ENCODE results near the gene MMP20.

MMP20 gene

GRCh38 chr11:102552447-102553194 lies 72.5 kb downstream of the MMP20 start:
- DNase-seq: no peak

GRCh38 chr11:102552020-102552419 lies 73.1 kb downstream of the MMP20 start:
- DNase-seq: no peak

GRCh38 chr11:102551169-102551781 lies 73.9 kb downstream of the MMP20 start:
- no peak for DNase-seq

- no peak for DNase-seq
These were observed 78.1 kb downstream of the MMP20 start for GRCh38 chr11:102546923-102547471.

- DNase-seq: no peak
These were observed 78.7 kb downstream of the MMP20 start for GRCh38 chr11:102546427-102546826.

GRCh38 chr11:102545701-102546100 lies 79.4 kb downstream of the MMP20 start:
- DNase-seq: no peak

GRCh38 chr11:102544594-102544993 lies 80.5 kb downstream of the MMP20 start:
- DNase-seq: no peak

- DNase-seq: no peak
These were observed 85.6 kb downstream of the MMP20 start for GRCh38 chr11:102539567-102539966.

GRCh38 chr11:102538932-102539331 lies 86.2 kb downstream of the MMP20 start:
- DNase-seq: no peak

GRCh38 chr11:102534261-102534872 lies 90.8 kb downstream of the MMP20 start:
- no peak for DNase-seq

- DNase-seq: no peak
These were observed 94.6 kb downstream of the MMP20 start, which contains the start of gene MMP7 for GRCh38 chr11:102530558-102530957. MMP7 (minus strand) TSS chr11:102530747; CDS start chr11:102530700, 47 bp downstream.

- no peak for DNase-seq
These were observed 96.5 kb downstream of the MMP20 start for GRCh38 chr11:102528618-102529017.

- DNase-seq: no peak
These were observed 97.4 kb downstream of the MMP20 start for GRCh38 chr11:102527684-102528083.

GRCh38 chr11:102527041-102527440 lies 98.1 kb downstream of the MMP20 start:
- no peak for DNase-seq

Data from NCI-H2029 (cell line).